AG09309 (cell line): ENCODE data around the gene C10orf88.

ENCODE experiments used
- DNase-seq: peaks from one replicate; pipeline ENCODE4 v3.0.0-alpha.2; 2010; ENCODE audit warnings: low read depth
- H3K4me3 ChIP-seq: 2 replicates; pipeline ENCODE4 v1.5.1; 2011; ENCODE audit warnings: mild to moderate bottlenecking, low read depth, low read length, moderate library complexity; ENCODE audit not compliant: control insufficient read depth
- TF ChIP-seq, protein P1 (sequence below): IDR thresholded peaks from 2 replicates; pipeline ENCODE4 v1.5.1; 2011; ENCODE audit warnings: mild to moderate bottlenecking, low read depth, low read length, inconsistent platforms; ENCODE audit not compliant: insufficient read depth, control insufficient read depth; ENCODE audit errors: missing control alignments

Gene C10orf88

DNA sequence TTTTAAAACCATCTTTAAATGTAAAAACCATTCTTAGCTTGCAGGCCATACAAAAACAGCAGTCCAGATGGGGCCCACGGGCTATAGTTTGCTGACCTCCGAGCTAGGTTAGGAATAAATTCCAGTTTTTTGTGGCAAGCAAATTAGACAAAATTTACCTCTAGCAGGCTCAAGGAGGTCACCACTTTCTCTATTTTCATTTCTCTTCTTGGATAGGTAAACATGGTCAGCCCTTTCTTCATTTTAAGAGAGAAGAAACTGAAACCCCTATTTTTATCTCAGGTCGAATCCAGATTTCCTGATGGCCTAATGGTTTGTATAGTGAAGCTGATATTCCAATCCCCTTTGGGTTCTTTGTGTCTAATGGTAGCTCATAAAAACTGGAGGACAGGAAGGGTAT, 43.8 kb upstream of the C10orf88 start:
- TF ChIP-seq, protein P1, sequence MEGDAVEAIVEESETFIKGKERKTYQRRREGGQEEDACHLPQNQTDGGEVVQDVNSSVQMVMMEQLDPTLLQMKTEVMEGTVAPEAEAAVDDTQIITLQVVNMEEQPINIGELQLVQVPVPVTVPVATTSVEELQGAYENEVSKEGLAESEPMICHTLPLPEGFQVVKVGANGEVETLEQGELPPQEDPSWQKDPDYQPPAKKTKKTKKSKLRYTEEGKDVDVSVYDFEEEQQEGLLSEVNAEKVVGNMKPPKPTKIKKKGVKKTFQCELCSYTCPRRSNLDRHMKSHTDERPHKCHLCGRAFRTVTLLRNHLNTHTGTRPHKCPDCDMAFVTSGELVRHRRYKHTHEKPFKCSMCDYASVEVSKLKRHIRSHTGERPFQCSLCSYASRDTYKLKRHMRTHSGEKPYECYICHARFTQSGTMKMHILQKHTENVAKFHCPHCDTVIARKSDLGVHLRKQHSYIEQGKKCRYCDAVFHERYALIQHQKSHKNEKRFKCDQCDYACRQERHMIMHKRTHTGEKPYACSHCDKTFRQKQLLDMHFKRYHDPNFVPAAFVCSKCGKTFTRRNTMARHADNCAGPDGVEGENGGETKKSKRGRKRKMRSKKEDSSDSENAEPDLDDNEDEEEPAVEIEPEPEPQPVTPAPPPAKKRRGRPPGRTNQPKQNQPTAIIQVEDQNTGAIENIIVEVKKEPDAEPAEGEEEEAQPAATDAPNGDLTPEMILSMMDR: no peak
- DNase-seq: no peak
- H3K4me3 ChIP-seq: no peak overlapping the region

DNA sequence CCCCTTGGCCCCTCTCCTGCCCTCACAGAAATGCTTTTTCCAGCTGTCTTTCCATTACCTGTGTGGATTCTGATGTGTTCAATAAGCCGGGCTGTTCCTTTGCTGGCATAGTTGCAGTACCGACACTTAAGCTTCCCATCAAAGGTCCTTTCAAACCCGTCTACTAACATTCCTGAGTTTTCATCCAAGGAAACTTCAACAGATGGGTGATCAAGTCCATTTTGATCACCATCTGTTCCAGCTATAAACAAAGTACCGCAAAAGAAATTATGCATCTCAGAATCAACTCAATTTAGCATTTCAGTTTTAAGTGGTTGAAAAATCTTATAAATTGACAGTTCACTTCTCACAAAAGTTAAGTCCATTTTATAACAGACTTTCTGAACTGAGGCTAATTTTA, 41.9 kb upstream of the C10orf88 start:
- TF ChIP-seq, protein P1: no peak
- no peak for DNase-seq
- H3K4me3 ChIP-seq: no peak overlapping the region

DNA sequence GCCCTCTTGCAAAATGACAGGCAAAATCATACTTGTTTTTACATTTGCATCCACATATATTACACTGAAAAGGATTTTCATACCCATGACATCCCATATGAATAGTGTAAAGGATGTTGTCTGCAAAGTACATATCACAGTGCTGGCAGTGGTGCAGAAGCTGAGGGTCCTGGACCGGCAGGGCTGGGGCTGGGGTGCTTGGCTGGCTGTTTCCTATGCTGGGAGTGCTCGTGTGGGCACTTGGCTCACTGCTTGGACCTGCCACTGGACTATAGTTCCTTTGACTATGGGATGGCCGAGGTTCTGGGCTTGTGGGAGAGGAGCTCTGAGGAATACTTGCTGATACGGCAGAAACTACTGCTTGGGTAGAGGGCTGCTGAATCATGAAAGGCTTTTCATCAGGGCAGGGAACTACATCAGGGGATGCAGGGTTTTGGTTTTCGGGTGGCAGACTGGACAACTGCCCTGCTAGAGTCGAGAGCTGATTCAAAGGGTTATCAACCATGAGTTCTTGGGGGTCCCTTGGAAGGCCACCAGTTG, 39.8 kb upstream of the C10orf88 start:
- DNase-seq: no peak
- H3K4me3 ChIP-seq: no peak overlapping the region
- TF ChIP-seq, protein P1: no peak

DNA sequence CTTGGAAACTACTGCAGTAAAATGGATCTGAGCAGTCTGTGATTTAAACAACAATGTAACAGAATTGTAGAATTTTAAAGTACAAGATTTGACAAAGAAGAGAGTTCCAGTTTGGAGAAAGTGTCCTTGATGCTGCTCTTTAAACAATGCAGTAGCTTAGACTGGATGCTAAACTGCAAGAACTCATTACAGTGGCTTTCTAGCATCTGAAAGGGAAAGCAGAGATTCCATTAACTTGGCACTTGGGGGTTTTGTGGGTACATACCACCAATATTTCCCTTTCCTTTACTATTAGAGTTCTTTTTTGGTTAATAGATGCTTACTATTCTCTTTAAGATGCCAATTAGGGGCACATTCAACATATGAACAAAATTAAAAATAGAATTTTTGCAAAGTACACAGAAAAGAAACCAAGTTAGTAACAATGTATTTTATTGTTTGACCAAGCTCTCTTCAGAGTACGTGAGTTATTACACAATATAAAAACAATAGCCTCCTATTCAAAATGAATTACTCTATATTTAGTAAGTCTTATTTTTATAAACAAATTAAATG, 38.1 kb upstream of the C10orf88 start:
- TF ChIP-seq, protein P1: no peak
- H3K4me3 ChIP-seq: no peak overlapping the region
- no peak for DNase-seq

DNA sequence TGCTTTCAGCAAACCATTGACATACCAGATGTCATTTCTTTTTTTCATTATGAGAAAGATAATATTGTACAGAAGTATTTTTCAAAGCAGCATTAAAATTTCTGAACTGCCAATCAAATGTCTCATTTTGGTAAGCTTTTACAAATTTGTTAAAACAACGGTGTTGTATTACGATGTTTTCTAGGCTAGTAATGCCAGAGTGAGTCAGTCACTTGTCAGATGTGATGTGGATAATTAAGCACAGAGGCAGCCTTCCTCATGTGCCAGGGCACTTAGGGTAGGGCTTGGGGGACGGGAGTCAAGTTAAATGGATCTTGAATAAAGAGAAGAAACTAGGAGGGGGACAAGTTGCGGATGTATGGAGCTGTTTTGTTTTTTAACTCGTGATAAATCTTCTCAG, 36.3 kb upstream of the C10orf88 start:
- TF ChIP-seq, protein P1: no peak
- DNase-seq: no peak
- H3K4me3 ChIP-seq: no peak overlapping the region

DNA sequence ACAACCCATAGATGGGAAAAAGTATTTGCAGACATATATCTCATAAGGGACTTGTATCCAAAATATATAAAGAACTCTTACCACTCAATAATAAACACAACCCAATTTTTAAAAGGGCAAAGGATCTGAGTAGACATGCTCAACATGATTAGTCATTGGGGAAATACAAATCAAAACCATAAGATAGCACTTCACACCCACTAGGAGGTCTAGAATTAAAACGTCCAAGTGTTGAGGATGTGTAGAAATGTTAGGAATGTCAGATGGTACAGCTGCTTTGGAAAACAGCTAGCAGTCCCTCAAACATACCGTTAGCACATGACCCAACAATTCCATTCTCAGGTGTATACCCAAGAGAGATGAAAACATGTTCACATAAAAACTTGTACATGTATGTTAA, 34.5 kb upstream of the C10orf88 start:
- H3K4me3 ChIP-seq: no peak overlapping the region
- TF ChIP-seq, protein P1: no peak
- DNase-seq: no peak
